ENCODE data around the gene VOPP1.

GRCh38 chr7:55498770-55499169 is 73.5 kb downstream of the VOPP1 start:
- no peak for TF ChIP-seq CTCF (conservative IDR thresholded peaks at IDR 0.05; ENCODE audit: low read length)
- no peak for TF ChIP-seq EZH2phosphoT487 (IDR thresholded peaks at IDR 0.05; ENCODE audit: borderline replicate concordance)
